Hindlimb muscle (tissue), 1 donor: ENCODE data around the gene NUDT19. TPM values are rescaled to one million over a fixed set of nuclear protein-coding genes. Genes with fewer than 3 reads are reported as not detected.

Source experiments
- polyA plus RNA-seq: library from polyadenylated mRNA; unstranded; fragments of 120-200 nt; gene quantifications from one replicate; pipeline ENCODE4 v1.2.1, GENCODE V29; 2013; ENCODE audit not compliant: insufficient read length

The NUDT19 gene
- polyA plus RNA-seq, 1 donor: 8.7 TPM

Other genes starting within 250 kb of the NUDT19 start
- gene PDCD5, start 110.6 kb upstream of the NUDT19 start, polyA plus RNA-seq: 125 TPM
- gene ANKRD27, start 16.6 kb upstream of the NUDT19 start, polyA plus RNA-seq: 10.6 TPM
- 0.06 TPM for gene RGS9BP, start 16.0 kb upstream of the NUDT19 start, polyA plus RNA-seq
- 0.12 TPM for gene TDRD12, start 27.9 kb downstream of the NUDT19 start, polyA plus RNA-seq
- 0.61 TPM for gene SLC7A9, start 177.9 kb downstream of the NUDT19 start, polyA plus RNA-seq